ENCODE data around the gene PACSIN1.
A peak's percentile ranks its signal among the peaks of the same experiment; 100 is the strongest.

PACSIN1 gene

DNA sequence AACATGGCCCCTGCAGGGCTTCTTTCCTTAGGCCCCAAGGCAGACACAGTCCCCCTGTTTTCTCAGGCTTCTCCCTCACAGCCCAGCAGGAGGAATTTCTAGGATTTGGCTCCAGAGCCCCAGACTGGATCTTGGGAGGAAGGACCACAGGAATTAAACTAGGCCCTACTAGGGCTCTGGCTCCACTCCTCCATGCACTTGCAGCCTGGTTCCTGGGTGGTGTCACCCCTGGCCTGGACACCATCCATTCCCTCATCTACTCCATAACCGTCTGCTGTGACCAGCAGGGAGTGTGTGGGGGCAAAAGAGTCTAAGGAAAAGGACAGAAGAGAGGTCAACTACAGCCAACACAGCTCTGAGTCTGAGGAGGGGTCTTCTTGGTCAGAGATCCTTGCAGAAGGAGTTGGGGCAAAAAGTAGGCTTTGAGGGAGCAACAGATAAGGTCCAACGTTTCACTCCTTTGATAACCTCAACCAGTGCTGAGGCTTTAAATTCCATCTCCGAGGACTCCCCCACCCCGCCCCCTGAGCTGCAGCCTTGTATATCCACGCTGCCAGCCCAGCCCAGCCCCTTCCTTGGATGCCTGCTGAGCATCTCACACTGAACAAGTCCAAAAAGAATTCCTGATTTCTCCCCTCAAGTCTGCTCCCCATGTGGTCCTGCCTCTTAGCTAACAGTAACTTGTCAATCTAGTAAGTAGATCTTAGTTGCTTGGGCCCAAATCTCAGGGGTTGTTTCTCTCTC is 118.2 kb downstream of the PACSIN1 start:
- Mint-ChIP-seq H3K27ac (peak overlapping the region in 2 of 3 experiments; percentile 11 to 24), H3K36me3 (ENCODE audit: low read depth) (no peaks in the 10 kb centered on the region), H3K4me1 (peaks cover 30% of the 10 kb centered on the region), H3K4me3 (no peak overlapping the region), H3K27me3 (ENCODE audit: low read depth) (no peaks in the 10 kb centered on the region), H3K9me3 (no peaks in the 10 kb centered on the region)
- TF ChIP-seq, protein P1, sequence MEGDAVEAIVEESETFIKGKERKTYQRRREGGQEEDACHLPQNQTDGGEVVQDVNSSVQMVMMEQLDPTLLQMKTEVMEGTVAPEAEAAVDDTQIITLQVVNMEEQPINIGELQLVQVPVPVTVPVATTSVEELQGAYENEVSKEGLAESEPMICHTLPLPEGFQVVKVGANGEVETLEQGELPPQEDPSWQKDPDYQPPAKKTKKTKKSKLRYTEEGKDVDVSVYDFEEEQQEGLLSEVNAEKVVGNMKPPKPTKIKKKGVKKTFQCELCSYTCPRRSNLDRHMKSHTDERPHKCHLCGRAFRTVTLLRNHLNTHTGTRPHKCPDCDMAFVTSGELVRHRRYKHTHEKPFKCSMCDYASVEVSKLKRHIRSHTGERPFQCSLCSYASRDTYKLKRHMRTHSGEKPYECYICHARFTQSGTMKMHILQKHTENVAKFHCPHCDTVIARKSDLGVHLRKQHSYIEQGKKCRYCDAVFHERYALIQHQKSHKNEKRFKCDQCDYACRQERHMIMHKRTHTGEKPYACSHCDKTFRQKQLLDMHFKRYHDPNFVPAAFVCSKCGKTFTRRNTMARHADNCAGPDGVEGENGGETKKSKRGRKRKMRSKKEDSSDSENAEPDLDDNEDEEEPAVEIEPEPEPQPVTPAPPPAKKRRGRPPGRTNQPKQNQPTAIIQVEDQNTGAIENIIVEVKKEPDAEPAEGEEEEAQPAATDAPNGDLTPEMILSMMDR (IDR thresholded peaks at IDR 0.05; ENCODE audit: unreplicated experiment in 3 of 3) = no peak

DNA sequence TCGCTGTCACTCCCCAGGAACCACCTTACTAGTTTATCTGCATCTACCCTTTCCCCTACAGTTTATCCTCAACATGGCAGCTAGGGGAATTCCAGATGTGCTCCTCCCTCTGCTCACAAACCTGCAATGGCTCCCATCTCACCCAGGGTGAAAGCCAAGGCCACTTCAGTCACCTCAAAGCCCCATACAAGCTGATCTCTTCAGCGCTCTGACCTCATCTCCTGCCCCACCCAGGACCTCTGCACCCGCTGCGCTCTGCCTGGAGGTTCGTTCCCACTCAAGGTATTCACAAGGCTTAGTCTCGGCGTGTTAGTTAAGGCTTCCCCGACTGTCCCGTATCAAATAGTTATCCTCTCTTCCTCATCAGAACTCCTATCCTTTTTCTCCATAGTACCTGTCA is 118.8 kb downstream of the PACSIN1 start:
- peaks cover 31% of the 10 kb centered on the region for H3K4me1 Mint-ChIP-seq
- TF ChIP-seq, protein P1 (IDR thresholded peaks at IDR 0.05; ENCODE audit: unreplicated experiment in 3 of 3) = no peak
- H3K9me3 Mint-ChIP-seq = no peaks in the 10 kb centered on the region
- peaks cover 5% of the 10 kb centered on the region for H3K36me3 Mint-ChIP-seq (ENCODE audit: low read depth)
- H3K27ac Mint-ChIP-seq = peak overlapping the region in 2 of 3 experiments; percentile 11 to 24
- no peaks in the 10 kb centered on the region for H3K27me3 Mint-ChIP-seq (ENCODE audit: low read depth)
- no peak overlapping the region for H3K4me3 Mint-ChIP-seq
